Activated CD4-positive, alpha-beta T cell treated with anti-CD3 and anti-CD28 coated beads, Interleukin-2, Interleukin-6, amounts not matched to agents 100 ng/mL and 50 ng/mL, durations not matched to agents 16 hours and 8 hours (primary cell): ENCODE data around the gene BRCA1.

ENCODE experiments used
- DNase-seq: peaks from one replicate; pipeline ENCODE4 v3.0.0-alpha.2; 2020

Gene BRCA1

DNA sequence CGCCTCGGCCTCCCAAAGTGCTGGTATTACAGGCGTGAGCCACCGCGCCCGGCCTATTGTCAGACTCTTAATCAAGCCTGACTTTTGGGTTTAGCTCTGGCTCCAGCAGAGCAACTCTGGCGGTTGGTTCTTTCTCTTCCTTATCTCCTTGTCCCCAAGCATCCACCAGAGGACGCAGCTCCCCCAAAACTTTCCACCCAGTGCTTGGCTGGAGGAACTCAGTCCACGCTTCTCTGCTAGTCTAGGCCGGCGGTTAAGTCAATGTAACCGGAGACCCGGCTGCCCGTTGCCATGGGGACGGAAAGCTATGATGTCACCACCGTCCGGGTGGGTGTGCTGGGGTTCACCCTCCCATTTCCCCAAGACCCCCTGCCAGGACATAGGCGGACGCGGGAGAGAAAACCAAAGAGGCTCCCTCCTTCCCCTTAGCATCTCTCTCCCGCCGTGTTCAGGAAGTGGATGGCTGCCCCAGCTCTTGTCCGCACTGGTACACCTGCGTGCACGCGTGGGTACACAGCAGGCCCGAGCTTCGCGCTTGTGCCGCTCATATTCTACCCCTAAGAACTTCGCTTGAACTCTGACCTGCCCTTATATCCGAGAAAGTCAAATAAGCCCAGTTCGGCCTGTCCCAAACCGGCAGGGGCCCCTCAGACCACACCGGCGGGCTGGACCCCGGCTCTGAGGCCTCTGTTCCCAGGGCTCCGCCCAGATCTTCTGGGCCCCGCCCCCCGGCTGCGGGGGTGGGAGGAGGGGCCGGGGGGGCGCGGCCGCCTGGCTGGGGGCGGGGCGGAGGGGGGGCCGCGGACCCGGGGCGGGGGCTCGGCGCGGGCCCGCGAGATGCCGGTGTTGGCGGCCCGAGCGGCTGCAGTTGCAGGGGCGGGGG lies 100.5 kb downstream of the BRCA1 start, which contains the start of gene RND2:
RND2 (plus strand) TSS at position 825 of the 883 bp plus-strand sequence. CDS start 117 bp downstream, outside the sequence.
- DNase-seq, result peak; percentile 76

DNA sequence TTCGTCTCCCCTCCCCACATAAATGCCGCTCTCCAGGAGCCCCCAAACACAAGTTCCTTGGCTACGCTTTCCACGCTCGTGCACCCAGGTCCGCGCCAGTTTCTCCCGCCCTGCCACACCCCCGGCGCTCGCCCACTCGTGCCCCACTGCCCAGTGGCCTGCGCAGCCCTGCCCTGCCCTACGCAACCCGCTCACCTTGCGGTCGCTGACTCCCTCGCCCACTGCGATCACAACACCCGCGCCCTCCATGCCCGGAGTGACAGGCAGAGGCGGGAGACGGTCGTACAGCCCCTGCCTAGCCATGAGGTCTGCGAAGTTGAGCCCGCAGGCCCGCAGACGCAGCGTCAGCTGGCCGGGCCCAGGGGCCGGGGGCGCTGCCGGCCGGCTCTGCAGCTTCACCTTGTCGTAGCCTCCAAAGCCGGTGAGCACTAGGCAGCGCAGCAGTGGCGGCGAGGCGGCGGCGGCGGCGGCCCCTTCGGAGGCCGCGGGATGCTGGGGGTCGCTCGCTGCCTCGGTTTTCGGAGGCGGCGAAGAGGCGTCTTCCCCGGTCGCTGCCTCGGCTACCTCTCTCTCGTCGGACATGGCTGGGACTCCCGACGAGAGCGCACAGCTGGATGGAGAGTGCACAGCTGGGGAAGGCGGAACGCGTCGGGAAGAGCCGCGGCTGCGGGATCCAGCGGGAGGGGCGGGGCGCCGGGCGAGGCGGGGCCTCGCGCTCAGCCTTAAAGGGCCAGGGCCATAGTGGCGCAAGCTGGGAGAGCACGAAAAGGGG lies 103.2 kb downstream of the BRCA1 start, which contains the start of gene VAT1:
VAT1 (minus strand) TSS at position 645 of the 772 bp plus-strand sequence; CDS start at position 582, 63 bp downstream.
- peak; percentile 67 for DNase-seq

DNA sequence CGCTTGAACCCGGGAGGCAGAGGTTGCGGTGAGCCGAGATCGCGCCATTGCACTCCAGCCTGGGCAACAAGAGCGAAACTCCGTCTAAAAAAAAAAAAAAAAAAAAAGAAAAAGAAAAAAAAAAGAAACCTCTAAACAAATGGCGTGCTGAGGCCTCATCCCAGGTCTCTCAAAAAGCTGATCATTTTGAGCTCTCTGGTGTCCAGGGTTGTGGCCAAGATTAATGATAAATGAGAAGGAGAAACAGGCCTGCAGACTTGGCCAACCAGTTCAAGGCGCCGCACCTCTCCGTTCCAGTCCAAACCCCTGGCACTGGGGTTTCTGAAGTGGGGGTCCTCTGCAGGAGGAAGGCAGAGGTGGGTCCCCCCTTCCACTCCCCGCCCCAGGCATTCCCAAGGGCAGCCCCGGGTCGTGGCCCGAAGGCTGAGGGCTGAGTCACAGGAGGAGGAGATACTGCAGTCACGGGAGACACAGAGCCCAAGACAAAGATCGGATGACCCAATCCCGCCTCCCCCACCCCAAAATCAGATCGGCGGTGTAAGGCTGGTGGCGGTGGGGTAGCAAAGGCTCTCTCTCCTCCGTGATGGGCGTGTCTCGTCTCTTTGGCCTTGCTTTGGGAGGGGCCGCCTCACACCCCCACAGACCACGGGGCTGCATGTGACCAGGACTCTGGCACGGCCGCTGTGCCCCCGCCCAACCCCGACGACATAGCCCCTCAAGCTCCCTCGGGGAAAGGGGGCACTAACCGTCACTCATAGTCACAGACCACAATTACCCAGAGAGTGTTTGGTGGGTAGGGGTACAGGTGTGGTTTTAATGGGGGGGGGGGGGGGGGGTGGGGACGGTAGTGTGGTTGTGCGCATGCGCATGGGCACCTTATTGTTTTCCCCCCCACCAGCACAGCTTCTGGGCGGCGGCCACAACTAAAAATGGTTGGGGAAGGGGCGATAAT lies 104.1 kb downstream of the BRCA1 start:
- DNase-seq, result peak; percentile 27

DNA sequence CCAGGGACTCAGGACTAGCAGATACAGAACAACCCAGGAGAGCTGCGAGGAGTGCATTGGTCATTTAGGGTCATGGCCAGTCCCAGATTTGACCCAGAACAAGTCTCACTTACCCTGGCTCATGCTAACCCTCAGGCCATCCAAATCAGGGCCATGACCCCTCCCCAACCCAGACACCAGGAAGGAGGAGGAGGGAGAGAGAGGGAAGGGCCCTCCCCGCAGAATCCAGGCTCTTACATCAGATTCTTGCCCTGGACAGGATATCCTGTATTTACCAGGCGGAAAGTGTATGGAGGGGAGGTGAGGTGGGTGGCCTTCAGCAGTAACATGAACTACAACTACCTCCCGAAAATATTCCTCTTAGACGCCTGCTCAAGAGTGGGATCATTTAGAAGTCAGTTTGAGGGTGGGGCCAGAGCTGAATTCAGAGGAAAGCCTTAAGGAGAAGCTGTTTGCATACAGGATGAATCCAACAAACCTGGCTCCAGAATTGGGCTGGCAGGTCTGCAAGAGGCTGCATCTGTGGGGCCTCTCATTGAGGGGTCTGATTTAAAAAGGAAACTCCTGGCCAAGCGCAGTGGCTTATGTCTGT lies 105.0 kb downstream of the BRCA1 start:
- no peak for DNase-seq

GRCh38 chr17:43019418-43019817 lies 105.7 kb downstream of the BRCA1 start:
- DNase-seq, result no peak

DNA sequence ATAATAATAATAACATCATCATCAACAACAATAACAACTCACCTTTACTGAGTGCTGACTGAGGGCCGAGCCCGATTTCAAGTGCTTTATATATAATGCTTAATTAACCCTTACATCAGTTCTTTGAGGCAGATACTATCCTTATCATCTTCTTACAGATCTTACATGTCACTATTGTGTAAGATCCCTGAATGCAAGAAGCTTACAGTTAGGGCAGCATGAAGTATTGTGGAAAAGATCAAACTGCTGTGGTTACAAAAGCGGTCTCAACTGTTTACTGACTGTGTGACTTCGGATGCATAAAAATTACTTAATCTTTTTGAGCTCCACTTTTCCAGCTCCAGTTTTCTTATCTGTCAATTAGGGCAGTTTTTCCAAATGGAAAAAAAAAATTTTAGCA lies 106.2 kb downstream of the BRCA1 start:
- DNase-seq, result no peak

GRCh38 chr17:43018008-43018853 lies 106.9 kb downstream of the BRCA1 start:
- no peak for DNase-seq

DNA sequence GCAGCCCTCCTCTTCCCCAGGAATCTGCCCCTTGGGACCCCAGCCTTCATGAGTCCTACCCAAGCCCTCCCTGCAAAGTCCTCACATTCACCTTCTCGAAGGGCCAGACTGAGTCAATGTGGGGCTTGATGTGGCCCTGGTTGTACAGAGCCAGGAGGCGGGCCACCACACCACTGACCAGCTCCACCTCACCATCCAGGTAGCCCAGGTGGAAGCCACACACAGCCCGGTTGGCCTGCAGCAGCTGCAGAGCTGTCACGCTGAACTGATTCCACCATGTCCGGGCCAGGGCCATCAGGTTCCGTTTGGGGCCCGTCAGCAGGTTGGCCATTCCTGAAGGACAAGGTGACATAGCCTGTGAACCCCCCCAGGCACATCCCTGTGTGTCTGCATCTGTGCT lies 108.9 kb downstream of the BRCA1 start:
- DNase-seq, result no peak

GRCh38 chr17:43015579-43015978 lies 109.6 kb downstream of the BRCA1 start:
- DNase-seq, result no peak

- DNase-seq, result no peak
Measured at GRCh38 chr17:43014649-43015542, 110.3 kb downstream of the BRCA1 start.

DNA sequence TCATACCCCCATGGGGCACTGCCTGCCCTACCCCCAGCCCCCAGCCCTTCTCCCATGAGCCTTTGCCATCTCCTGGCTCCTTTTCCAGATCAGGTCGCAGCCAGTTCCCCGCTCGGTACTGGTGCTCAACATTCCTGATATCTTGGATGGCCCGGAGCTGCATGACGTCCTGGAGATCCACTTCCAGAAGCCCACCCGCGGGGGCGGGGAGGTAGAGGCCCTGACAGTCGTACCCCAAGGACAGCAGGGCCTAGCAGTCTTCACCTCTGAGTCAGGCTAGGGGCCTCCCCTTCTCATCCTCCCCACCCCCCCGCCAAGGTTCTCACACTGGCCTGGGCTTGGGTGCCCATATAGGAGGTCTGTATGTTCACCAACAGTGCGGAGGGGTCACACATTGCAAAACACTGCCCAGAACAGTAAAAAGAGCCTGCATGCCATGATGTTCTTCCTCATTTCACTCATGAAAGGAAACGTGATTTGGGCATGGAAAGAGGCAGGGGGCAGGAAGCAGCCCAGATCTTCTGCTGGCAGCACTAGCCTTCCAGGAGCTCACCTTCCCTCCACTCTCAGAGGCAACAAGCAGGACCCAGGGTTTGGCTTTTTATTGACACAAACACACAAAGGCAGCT lies 111.0 kb downstream of the BRCA1 start:
- DNase-seq, result no peak

- no peak for DNase-seq
Measured at GRCh38 chr17:43013296-43013695, 111.9 kb downstream of the BRCA1 start.

- no peak for DNase-seq
Measured at GRCh38 chr17:43011728-43012472, 113.3 kb downstream of the BRCA1 start.

GRCh38 chr17:43010667-43011308 lies 114.4 kb downstream of the BRCA1 start:
- DNase-seq, result no peak

- peak; percentile 91 for DNase-seq
Measured at GRCh38 chr17:43006639-43007551, 118.3 kb downstream of the BRCA1 start, which contains the start of gene IFI35. TSS of gene IFI35 (plus strand) at chr17:43006784. CDS start at chr17:43006948, 164 bp downstream.

GRCh38 chr17:43003542-43004172 lies 121.5 kb downstream of the BRCA1 start:
- DNase-seq, result no peak
